CD14-positive monocyte (primary cell): ENCODE results near the gene TMEM132D. TPM values are rescaled to one million over a fixed set of nuclear protein-coding genes. Genes with fewer than 3 reads are reported as not detected.

Experiments used
- DNase-seq, 3 donors: peaks; one replicate each; pipeline ENCODE4 v3.0.0-alpha.2; 2011 to 2022
- H2AFZ ChIP-seq: 2 replicates; pipeline ENCODE4 v1.6.0; 2012; ENCODE audit warnings: mild to moderate bottlenecking, low read depth, low read length, inconsistent platforms; ENCODE audit not compliant: insufficient read depth, poor library complexity, severe bottlenecking
- H3K27ac ChIP-seq, 2 donors: 1 replicate in 1 of 2; 2 replicates in 1 of 2; pipeline ENCODE4 v1.5.1; 2012 to 2013; ENCODE audit warnings: low read length in 2 of 2, control low read depth in 1 of 2, inconsistent platforms in 1 of 2, low read depth in 1 of 2, mild to moderate bottlenecking in 1 of 2
- H3K27me3 ChIP-seq, 2 donors: one replicate each; pipeline versions ENCODE4 v1.6.0 to v1.6.1; 2011 to 2013; ENCODE audit warnings: low read length in 2 of 2; ENCODE audit not compliant: control insufficient read depth in 2 of 2, insufficient read depth in 2 of 2
- H3K36me3 ChIP-seq, 2 donors: replicated peaks in 1 of 2; 1 replicate in 1 of 2; 2 replicates in 1 of 2; pipeline versions ENCODE4 v1.5.1 to v1.6.1; 2012 to 2013; ENCODE audit warnings: low read length in 2 of 2, control low read depth in 1 of 2, inconsistent platforms in 1 of 2, mild to moderate bottlenecking in 1 of 2; ENCODE audit not compliant: insufficient read depth in 2 of 2, control insufficient read depth in 1 of 2
- H3K4me1 ChIP-seq, 2 donors: 1 replicate in 1 of 2; 2 replicates in 1 of 2; pipeline versions ENCODE4 v1.5.1 to v1.6.1; 2012 to 2013; ENCODE audit warnings: low read length in 2 of 2, control low read depth in 1 of 2, inconsistent platforms in 1 of 2, mild to moderate bottlenecking in 1 of 2, moderate library complexity in 1 of 2; ENCODE audit not compliant: insufficient read depth in 2 of 2, control insufficient read depth in 1 of 2
- H3K4me2 ChIP-seq: replicated peaks from 2 replicates; pipeline ENCODE3; 2012; ENCODE audit warnings: low read length, moderate library complexity, mild to moderate bottlenecking; ENCODE audit not compliant: poor library complexity, severe bottlenecking; ENCODE audit errors: extremely low read depth
- H3K4me3 ChIP-seq, 3 experiments: fragments of 200-600 bp in 1 of 3; sonication (generic) in 1 of 3; replicated peaks in 1 of 3; 1 replicate in 2 of 3; 2 replicates in 1 of 3; pipeline ENCODE4 v1.5.1; 2011 to 2013; ENCODE audit warnings: low read length in 3 of 3, mild to moderate bottlenecking in 3 of 3, control low read depth in 2 of 3, low read depth in 2 of 3, inconsistent platforms in 1 of 3, moderate library complexity in 1 of 3
- H3K79me2 ChIP-seq: 2 replicates; pipeline ENCODE4 v1.6.0; 2012; ENCODE audit warnings: mild to moderate bottlenecking, control low read depth, inconsistent platforms, low read length, moderate library complexity; ENCODE audit not compliant: insufficient read depth
- H3K9ac ChIP-seq: 2 replicates; pipeline ENCODE4 v1.6.0; 2017; ENCODE audit warnings: low read length, mild to moderate bottlenecking; ENCODE audit not compliant: insufficient read depth, poor library complexity, severe bottlenecking
- H3K9me3 ChIP-seq, 2 donors: replicated peaks in 1 of 2; 1 replicate in 1 of 2; 2 replicates in 1 of 2; pipeline versions ENCODE4 v1.5.1 to v1.6.1; 2012 to 2013; ENCODE audit warnings: low read length in 2 of 2, control low read depth in 1 of 2; ENCODE audit not compliant: control insufficient read depth in 1 of 2, insufficient read depth in 1 of 2
- H4K20me1 ChIP-seq: 2 replicates; pipeline ENCODE4 v1.6.0; 2012; ENCODE audit warnings: mild to moderate bottlenecking, low read length, control low read depth, moderate library complexity; ENCODE audit not compliant: insufficient read depth
- H3K27ac Mint-ChIP-seq, 7 donors: one replicate each; pipeline ENCODE4 v1.8.0; 2020; ENCODE audit warnings: mild to moderate bottlenecking in 7 of 7, mixed read lengths in 7 of 7, moderate library complexity in 6 of 7, inconsistent platforms in 2 of 7
- H3K27me3 Mint-ChIP-seq, 3 donors: one replicate each; pipeline ENCODE4 v1.8.0; 2021 to 2022; ENCODE audit warnings: low read depth in 3 of 3, mild to moderate bottlenecking in 3 of 3, mixed read lengths in 3 of 3, moderate library complexity in 3 of 3, inconsistent platforms in 1 of 3
- H3K36me3 Mint-ChIP-seq, 2 donors: one replicate each; pipeline ENCODE4 v1.8.0; 2020; ENCODE audit warnings: mixed read lengths in 2 of 2, inconsistent platforms in 1 of 2, mild to moderate bottlenecking in 1 of 2
- H3K4me1 Mint-ChIP-seq: one replicate; pipeline ENCODE4 v1.8.0; 2020; ENCODE audit warnings: mild to moderate bottlenecking, mixed read lengths
- H3K4me3 Mint-ChIP-seq, 2 donors: one replicate each; pipeline ENCODE4 v1.8.0; 2020; ENCODE audit warnings: mild to moderate bottlenecking in 2 of 2, mixed read lengths in 2 of 2, moderate library complexity in 1 of 2
- H3K9me3 Mint-ChIP-seq, 7 donors: one replicate each; pipeline ENCODE4 v1.8.0; 2020 to 2022; ENCODE audit warnings: mixed read lengths in 7 of 7, mild to moderate bottlenecking in 6 of 7, moderate library complexity in 6 of 7, inconsistent platforms in 2 of 7
- WGBS: methylation state at CpG from one replicate; pipeline ENCODE4 v1.1.5; 2013; ENCODE audit warnings: missing lambda C conversion rate; ENCODE audit not compliant: insufficient coverage; 5-methylcytosine and 5-hydroxymethylcytosine counted together
- intact Hi-C, 2 donors: fragments of 100-400 bp; cut with micrococcal nuclease; formaldehyde crosslinking; loops; one replicate each; pipeline versions ENCODE4 v1.15.0 to v1.15.1; 2023
- polyA plus RNA-seq, 3 donors: library from polyadenylated mRNA; depleted of rRNA in 1 of 3; unstranded in 2 of 3; stranded (reverse) in 1 of 3; fragments of 300-500 nt in 2 of 3; fragments of >200 nt in 1 of 3; fragmentation: Illumina TruSeq in 2 of 3; gene quantifications; 1 replicate in 2 of 3; 2 replicates in 1 of 3; pipeline ENCODE4 v1.2.3, GENCODE V29; 2012 to 2021
- TF ChIP-seq, protein P1 (sequence below): fragments of 200-600 bp; IDR thresholded peaks from one replicate; pipeline ENCODE4 v1.8.0; 2022; ENCODE audit warnings: antibody characterized with exemption, mild to moderate bottlenecking

TMEM132D gene
- polyA plus RNA-seq, 3 donors: 0.04 TPM; not detected in 2

DNA sequence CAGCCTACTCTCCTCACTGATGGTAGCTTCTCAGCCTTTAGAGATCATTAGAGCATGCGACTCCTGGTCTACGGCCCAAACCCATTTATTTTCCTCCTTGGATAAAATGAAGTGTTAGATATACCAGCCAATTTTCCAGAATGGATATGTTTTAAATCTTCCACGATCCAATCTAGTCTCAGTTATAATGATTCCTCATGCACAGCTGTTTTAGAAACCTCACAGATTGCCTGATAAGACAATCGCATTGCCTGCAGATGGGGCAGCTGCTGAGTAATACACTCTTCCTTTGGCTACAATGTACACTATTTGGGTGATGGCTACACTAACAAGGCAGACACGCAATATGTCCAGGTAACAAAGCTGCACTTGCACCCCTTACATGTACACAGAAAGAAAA is 823.4 kb downstream of the TMEM132D start:
- Mint-ChIP-seq H3K4me1 (no peaks in the 10 kb centered on the region), H3K27me3 (peaks cover 0 to 1% (median 0%) of the 10 kb centered on the region in 3 donors), H3K27ac (no peak overlapping the region), H3K9me3 (peaks cover 0 to 5% (median under 1%) of the 10 kb centered on the region in 7 donors), H3K36me3 (no peaks in the 10 kb centered on the region), H3K4me3 (no peak overlapping the region)
- Histone ChIP-seq H3K4me1 (no peaks in the 10 kb centered on the region), H3K36me3 (no peaks in the 10 kb centered on the region), H3K27ac (no peak overlapping the region), H2AFZ (no peak overlapping the region), H3K9me3 (no peaks in the 10 kb centered on the region), H3K4me3 (no peak overlapping the region), H3K4me2 (no peak overlapping the region), H3K27me3 (no peaks in the 10 kb centered on the region), H3K79me2 (no peaks in the 10 kb centered on the region), H3K9ac (no peak overlapping the region), H4K20me1 (no peaks in the 10 kb centered on the region)
- TF ChIP-seq, protein P1, sequence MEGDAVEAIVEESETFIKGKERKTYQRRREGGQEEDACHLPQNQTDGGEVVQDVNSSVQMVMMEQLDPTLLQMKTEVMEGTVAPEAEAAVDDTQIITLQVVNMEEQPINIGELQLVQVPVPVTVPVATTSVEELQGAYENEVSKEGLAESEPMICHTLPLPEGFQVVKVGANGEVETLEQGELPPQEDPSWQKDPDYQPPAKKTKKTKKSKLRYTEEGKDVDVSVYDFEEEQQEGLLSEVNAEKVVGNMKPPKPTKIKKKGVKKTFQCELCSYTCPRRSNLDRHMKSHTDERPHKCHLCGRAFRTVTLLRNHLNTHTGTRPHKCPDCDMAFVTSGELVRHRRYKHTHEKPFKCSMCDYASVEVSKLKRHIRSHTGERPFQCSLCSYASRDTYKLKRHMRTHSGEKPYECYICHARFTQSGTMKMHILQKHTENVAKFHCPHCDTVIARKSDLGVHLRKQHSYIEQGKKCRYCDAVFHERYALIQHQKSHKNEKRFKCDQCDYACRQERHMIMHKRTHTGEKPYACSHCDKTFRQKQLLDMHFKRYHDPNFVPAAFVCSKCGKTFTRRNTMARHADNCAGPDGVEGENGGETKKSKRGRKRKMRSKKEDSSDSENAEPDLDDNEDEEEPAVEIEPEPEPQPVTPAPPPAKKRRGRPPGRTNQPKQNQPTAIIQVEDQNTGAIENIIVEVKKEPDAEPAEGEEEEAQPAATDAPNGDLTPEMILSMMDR: no peak
- no peak for DNase-seq
- intact Hi-C loops: no loop called here
- 81% methylated on average over 3 of the region's 5 CpGs for whole genome bisulfite sequencing

DNA sequence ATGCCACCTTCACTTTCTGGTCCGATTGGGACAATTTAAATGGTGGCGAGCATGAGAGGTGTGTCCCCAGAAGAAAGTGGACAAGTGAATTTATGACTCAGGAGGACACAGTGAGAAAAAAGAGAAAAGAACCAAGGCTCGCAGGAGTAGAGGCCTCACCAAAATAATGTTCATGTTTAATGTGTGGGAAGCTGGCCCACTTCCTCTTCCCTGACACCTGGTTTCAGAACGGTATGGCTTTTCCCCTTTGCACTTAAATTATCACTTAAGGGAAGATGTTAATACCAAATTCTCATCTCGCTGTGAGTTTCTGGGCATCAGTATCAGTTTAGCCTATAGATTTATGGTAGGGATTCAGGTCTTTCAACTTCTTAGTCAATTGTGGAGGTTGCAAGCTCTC is 824.1 kb downstream of the TMEM132D start:
- Histone ChIP-seq H3K27ac (no peak overlapping the region), H3K9me3 (no peaks in the 10 kb centered on the region), H3K4me2 (no peak overlapping the region), H3K4me3 (no peak overlapping the region), H3K4me1 (no peaks in the 10 kb centered on the region), H3K79me2 (no peaks in the 10 kb centered on the region), H3K27me3 (no peaks in the 10 kb centered on the region), H3K9ac (no peak overlapping the region), H3K36me3 (no peaks in the 10 kb centered on the region), H4K20me1 (no peaks in the 10 kb centered on the region), H2AFZ (no peak overlapping the region)
- no peak overlapping the region for H3K27ac Mint-ChIP-seq
- H3K4me1 Mint-ChIP-seq: no peaks in the 10 kb centered on the region
- H3K9me3 Mint-ChIP-seq: peaks cover 0 to 5% (median 0%) of the 10 kb centered on the region in 7 donors
- no peak for DNase-seq
- H3K36me3 Mint-ChIP-seq: no peaks in the 10 kb centered on the region
- H3K4me3 Mint-ChIP-seq: no peak overlapping the region
- WGBS: no CpG with 5 or more reads among the region's 5 CpGs
- TF ChIP-seq, protein P1: no peak
- intact Hi-C loops: no loop called here
- peaks cover 0 to 1% (median 0%) of the 10 kb centered on the region in 3 donors for H3K27me3 Mint-ChIP-seq
